RKO (cell line): ENCODE results near the gene LYPD3.
"Not testable (repeated sequence)": the region's sequence is repeated elsewhere in the genome, so short reads cannot be mapped to it uniquely, and the experiment has no call there.

Source experiments
- DNase-seq: peaks from one replicate; pipeline ENCODE4 v3.0.0-alpha.2; 2016; ENCODE audit warnings: low spot score

Gene LYPD3

DNA sequence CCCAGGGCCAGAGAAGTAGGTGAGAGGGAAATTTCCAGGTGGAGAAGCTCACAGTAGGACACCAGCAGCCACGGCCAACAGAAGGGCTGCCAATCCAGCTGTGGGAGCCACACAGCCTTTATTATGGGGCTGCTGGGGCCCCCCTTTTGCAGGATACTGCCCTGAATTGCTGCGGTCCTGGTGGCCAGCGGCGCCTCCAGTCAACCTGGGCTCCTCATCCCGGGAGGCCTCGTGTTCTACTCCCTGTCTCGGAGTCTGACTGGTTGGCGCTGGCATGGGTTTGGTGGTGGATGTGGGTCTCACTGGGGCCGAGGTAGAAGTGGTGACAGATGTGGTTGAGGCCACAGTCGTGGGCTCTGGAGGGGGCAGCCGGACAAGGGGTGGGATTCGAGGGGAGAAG, 4.1 kb downstream of the LYPD3 start:
- no peak for DNase-seq

DNA sequence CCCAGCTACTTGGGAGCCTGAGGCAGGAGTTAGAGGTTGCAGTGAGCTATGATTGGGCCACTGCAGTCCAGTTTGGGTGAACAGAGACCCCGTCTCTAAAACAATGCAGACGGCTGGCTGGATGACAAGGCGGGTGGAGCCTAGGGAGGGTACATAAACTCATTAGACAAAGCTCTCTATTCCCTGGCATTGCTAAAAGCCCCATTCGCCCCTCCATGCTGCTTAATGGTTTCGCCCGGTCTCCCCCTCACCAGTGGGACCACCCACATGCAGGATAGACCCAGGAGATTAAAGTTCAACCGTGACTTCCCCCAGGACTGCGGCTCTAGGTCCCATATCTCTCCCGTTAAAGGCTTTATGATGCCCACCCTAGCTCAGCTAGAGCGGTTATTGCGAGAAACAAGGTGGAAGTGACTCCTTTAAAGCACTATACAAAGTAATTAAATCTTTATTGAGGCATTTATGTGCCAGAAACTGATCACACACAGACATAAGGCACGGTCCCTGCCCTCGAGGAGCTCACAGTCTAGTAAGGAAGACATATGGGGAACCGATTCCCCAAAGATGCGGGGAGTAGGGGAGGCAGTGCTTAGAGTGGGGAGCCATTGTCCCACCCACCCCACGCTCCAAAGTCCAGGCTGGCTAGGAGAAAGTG, 4.9 kb downstream of the LYPD3 start:
- no peak for DNase-seq

DNA sequence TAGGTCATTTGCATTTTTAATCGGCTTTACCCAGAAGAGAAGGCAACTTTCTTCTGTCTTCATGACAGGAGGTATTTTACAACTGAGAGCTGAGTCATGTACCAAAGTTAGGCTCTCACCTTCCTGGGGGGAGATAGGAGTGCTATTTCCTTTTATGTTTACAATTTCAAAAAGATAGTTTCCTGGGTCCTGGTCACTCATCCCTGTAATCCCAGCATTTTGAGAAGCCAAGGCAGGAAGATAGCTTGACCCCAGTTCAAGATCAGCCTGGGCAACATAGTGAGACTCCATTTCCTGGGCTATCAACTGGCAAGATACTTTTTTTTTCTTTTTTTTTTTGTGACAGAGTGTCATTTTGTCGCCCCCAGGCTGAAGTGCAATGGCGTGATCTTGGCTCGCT, 7.6 kb downstream of the LYPD3 start:
- no peak for DNase-seq

GRCh38 chr19:43455321-43456113, 9.9 kb downstream of the LYPD3 start:
- DNase-seq = no peak

DNA sequence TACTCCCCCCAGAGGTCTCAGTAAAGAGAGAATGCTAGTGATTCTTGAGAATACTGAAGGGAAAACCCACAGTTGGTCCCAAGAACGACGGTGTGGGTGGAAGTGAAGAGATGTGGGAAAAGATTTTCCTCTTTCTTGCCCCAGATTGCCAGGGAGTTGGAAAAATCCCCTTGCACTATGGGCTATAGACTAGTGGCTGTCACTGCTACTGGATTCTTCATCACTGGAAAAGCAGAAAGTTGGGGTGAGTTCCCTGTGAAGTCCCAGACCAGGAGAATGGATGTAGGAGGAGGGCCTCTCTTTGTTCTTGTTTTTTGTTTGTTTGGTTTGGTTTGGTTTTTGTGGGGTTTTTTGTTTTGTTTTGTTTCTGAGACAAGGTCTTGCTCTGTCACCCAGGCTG, 11.4 kb downstream of the LYPD3 start:
- no peak for DNase-seq

DNA sequence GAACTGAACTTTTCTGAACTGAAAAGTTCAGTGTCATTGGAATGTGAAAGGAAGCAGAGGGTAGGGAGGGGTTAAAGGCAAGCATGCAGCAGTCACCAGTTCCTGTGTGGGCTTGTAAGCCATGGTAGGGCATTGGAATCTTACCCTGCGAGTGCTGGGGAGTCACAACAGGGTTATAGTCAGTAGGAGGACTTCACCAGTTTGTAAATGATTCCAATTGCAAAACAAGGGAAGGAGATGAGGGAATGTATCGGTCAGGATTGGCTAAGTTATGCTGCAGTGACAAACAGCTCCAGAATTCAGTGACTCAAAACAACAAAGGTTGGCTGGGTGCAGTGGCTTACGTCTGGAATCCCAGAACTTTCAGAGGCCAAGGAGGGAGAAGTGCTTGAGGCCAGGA, 12.8 kb downstream of the LYPD3 start:
- DNase-seq = no peak

GRCh38 chr19:43450545-43450997, 14.8 kb downstream of the LYPD3 start:
- no peak for DNase-seq

DNA sequence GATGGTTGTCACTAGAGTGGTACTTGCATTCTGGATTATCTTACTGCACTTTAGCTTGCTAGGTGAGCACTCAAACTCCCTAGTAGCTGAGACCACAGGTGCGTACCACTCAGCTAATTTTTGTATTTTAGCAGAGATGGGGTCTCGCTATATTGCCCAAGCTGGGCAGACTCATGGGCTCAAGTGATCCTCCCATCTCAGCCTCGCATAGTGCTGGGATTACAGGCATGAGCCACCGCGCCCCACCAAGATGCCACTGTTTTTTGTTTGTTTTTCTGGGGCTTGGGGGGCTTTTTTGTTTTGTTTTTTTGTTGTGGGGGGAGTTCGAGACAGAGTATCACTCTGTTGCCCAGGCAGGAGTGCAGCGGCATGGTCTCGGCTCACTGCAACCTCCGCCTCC, 17.8 kb downstream of the LYPD3 start:
- DNase-seq = no peak

DNA sequence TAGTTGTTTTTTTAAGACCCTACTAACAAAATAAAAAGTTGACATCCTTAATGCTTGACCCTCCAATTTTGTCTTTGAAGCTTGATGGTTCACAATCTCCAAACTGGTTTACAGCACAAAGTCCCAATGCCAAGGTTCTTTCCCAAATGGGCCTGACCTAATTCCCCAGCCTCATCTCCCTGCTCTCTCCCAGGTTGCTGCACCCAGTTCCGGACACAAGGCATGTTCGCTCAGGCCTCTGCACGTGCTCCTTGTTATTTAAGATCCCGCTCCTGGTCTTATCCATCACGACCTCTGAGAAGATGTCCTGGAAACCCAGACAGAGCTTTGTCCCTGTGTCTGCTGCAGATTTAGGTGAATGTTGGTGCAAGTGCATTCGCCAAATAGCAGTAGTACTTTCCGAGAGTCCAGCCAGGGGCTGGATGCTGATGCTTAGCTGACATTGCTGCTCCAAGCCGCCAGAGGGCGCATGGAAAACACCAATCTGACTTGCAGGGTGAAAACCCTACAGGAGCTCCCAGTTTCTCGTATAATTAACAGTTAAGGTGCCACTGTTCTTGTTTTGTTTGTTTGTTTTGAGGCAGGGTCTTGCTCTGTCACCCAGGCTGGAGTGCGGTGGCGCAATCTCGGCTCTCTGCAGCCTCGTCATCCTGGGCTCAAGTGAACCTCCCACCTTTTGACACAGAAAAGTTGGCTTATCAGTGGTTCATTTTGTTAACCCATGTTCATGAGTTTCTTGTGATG, 18.5 kb downstream of the LYPD3 start:
- DNase-seq = peak; percentile 81

DNA sequence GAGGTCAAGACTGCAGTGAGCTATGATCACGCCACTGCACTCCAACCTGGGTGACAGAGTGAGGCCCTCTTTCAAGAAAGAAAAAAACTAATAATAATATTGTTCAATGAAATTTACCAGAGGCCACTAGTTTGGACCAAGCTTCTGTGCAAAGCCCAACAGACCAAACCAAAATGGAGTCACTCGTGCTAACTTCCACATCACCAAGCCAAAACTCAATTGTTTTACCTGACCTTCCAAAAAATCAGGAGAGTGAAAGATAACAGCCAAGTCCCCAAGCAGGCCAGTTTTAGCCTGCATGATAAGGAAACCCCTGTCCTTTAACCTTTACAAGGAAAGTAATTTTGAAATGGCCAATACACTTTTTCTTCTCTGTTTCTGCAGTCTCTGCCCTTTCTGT, 20.0 kb downstream of the LYPD3 start:
- no peak for DNase-seq

DNA sequence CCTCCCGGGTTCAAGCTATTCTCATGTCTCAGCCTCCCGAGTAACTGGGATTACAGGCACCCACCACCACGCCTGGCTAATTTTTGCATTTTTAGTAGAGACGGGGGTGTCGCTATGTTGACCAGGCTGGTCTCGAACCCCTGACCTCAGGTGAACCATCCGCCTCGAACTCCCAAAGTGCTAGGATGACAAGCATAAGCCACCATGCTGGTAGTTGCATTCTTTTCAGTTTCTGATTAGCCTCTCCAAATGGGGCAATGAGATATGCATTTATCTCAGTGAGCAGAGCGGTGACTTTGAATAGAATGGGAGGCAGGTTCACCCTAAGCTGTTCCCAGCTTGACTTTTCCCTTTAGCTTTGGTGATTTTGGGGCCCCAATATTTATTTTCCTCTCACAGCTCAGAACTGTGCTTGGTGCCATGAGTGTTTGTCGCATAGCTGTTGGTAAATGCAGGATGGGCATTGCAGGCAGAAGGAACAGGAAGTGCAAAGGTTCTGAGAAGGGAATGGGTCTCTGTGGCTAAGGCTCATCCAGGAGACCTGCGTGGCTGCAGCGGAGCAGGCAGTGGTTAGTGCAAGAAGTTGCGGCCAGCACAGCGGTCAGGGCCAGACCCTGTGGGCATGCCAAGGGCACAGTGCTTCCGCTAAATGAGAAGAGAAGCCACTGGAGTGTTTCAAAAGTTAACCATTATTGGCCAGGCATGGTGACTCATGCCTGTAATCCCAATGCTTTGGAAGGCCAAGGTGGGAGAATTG, 20.7 kb downstream of the LYPD3 start:
- no peak for DNase-seq

- DNase-seq = not testable (repeated sequence)
Observed at GRCh38 chr19:43444091-43444490, 21.3 kb downstream of the LYPD3 start.

GRCh38 chr19:43441716-43442115, 23.7 kb downstream of the LYPD3 start:
- DNase-seq = no peak

DNA sequence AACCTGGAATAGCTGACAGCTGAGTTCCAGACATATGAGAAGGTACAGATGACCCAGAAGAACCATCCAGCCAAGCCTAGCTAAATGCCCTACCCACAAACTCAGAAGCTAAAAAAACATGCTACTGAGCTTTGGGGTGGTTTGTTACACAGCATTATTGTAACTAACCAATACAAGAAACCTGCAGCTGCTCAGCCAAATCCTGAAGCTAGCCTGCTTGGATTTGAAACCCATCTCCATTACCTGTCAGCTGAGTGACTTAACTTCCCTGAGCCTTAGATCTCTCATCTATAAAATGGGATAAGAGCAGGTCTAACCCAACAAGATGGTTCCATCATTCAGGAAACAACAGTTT, 25.7 kb downstream of the LYPD3 start:
- no peak for DNase-seq

- peak; percentile 39 for DNase-seq
Observed at GRCh38 chr19:43439032-43439708, 26.2 kb downstream of the LYPD3 start.

- DNase-seq = no peak
Observed at GRCh38 chr19:43438291-43439031, 26.9 kb downstream of the LYPD3 start.

GRCh38 chr19:43437712-43438111, 27.7 kb downstream of the LYPD3 start:
- no peak for DNase-seq

DNA sequence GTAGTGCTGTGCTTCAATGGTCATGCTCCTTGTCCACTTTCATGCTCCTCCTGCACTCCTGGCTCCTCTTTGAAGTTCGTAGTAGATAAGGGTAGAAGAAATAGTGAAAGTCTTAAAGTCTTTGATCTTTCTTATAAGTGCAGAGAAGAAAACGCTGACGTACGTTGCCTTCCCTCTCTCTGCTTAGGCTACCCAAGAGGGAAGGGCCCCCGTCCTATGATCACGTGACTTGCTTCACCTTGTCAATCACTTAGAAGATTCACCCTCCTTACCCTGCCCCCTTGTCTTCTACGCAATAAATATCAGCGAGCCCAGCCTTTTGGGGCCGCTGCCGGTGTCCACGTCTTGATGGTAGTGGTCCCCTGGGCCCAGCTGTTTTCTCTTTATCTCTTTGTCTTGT, 28.1 kb downstream of the LYPD3 start:
- DNase-seq = not testable (repeated sequence)

DNA sequence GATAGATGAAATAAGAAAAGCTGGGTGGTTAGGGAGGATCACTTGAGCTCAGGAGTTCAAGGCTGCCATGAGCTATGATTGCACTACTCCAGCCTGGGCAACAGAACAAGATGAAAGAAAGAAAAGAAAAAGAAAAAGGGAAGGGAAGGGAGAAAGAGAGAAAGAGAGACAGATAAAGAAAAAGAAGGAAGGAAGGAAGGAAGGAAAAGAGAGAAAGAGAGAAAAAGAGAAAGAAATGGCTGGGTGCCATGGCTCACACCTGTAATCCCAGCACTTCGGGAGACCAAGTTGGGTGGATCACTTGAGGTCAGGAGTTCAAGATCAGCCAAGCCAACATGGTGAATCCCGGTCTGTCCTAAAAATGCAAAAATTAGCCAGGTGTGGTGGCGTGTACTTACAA, 29.6 kb downstream of the LYPD3 start:
- DNase-seq = no peak

GRCh38 chr19:43433689-43434088, 31.7 kb downstream of the LYPD3 start:
- no peak for DNase-seq

- no peak for DNase-seq
Observed at GRCh38 chr19:43433358-43433673, 32.1 kb downstream of the LYPD3 start.
